Activated CD8-positive, alpha-beta memory T cell treated with anti-CD3 and anti-CD28 coated beads, Interleukin-2, amount 50 U/mL, for 24 hours (primary cell): Measurements from ENCODE around the gene CHMP6.

Experiments used
- DNase-seq: peaks from one replicate; pipeline ENCODE4 v3.0.0-alpha.2; 2020; ENCODE audit errors: extremely low read depth

The CHMP6 gene

DNA sequence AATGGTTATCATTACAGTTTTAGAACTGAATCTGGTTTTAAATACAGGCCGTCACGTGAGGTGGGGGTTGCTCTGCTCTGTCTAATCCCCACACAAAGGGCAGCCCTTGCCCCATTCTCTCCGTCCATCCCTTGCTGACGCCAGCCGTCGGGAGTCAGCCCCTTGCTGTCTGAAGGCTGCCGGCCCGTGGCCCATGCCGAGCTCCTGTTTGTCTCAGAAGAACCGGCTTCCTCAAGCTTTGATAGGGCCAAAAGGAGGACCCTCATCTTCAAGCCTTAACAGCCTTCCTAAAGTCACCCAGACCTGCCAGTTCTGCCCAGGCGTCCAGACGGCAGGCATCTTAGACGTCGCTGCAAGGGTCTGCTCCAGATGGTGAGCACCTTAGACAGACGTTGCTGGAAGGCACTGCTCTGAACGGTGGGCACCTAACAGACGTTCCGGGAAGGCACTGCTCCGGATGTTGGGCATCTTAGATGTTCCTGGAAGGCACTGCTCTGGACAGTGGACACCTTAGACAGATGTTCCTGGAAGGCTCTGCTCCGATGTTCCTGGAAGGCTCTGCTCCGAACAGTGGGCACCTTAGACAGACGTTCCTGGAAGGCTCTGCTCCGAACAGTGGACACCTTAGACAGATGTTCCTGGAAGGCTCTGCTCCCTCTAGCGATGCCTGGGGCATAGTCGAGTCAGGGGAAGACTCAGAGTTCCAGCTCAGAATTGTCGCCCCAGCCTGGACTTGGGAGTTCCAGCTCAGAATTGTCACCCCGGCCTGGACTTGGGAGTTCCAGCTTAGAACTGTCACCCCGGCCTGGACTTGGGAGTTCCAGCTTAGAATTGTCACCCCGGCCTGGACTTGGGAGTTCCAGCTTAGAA is 35.1 kb upstream of the CHMP6 start:
- DNase-seq = no peak

GRCh38 chr17:80957461-80957941 is 34.1 kb upstream of the CHMP6 start:
- no peak for DNase-seq

DNA sequence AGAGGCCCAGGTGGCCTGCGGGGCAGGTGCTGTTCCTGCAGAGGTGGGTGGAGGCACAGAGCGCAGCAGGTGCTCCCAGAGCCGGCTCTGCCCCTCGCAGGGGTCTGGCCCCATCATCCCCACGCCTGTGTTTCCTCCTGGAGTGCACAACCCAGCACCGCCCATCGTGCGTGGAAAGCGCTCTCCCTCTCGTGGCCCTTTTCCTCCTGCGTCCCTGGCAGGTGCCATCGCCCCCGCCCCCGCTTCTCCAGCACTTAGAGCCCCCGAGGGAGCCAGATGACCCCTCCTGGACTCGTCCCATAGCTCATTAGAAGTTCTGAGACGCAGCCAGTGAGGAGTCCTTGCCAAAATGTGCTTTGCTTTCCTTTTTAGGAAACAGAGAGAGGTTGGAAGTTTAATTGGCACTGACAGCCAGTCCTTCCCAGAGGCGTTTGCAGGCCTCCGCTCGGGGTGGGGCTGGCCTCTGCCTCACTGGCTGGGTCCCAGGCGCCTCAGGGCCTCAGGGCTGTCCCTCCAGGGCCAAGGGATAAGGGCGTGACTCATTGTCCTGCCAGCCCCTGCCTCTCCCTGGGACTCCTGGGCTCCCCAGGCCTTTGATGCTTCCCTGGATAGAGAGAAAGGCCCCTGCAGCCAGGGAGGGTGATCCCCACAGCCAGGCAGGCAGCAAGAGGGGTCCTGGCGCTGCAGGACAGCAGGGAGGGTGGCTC is 32.2 kb upstream of the CHMP6 start:
- no peak for DNase-seq

- DNase-seq = no peak
Measured at GRCh38 chr17:80960037-80960796, 31.4 kb upstream of the CHMP6 start.

DNA sequence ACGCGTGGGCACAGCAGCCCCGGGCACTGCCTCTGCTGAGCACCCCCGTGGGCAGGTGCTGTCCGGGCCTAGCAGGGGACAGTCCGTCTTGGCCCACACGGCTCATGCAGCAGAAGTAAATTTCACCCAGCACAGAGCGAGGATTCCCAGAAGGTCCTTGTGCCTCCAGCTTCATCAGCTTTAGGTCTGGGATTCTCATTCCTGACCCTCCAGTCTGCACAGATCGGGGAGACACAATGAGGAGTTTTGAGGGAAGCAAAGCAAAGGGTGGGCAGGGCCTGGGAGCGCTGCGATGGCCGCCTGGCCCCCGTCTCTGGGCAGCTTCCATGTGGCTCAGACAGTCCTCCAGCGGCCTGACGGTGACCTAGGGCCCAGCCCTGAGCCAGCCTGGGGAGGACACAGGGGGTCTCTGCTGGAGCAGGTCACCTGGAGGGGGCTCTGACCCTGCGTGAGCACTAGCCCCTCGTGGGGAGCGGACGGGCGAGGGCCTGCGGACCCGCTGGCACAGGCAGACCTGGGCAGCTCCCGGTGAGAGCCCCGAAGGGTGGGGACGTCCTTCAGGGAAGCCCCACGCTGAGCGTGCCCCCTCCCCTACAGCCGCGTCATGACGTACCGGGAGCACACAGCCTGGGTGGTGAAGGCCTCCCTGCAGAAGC is 30.7 kb upstream of the CHMP6 start:
- DNase-seq = no peak

DNA sequence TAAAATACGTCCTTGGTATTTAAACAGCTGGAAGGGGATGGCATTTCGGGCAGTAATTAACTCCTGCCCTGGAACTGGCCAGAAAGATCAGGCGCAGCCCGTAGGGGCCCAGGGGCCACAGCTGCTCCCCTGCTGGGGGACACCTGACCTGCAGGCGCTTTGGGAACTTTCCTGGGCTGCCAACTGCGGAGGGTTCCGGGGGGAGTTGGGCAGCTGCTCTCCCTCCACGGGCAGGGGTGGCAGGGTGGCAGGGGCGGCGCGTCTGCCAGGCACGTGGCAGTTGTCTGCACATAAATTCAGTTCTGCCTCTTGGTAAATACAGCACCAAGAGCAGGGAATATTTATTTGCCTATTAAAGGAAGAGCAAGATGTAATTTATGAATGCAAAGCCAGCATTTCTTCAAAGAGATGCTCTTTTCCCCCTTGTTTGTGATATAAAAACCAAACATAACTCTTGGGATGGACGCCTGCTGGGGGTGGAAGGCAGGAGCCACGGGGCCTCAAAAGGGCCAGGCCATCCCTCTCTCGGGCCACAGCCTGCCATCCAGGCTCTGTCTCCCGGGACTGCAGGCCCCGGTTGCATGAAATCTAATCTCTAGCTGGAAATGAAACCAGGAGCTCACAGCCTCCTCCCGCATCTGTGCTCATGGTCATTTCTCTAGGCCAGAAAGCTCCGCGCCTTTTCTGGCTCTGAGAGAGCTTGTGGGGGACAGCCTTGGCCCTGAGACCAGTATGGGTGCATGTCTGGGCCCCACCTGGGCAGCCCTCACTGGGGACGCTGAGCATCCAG is 29.9 kb upstream of the CHMP6 start:
- DNase-seq = no peak

- no peak for DNase-seq
Measured at GRCh38 chr17:80962356-80963329, 29.0 kb upstream of the CHMP6 start.

GRCh38 chr17:80963812-80964543 is 27.7 kb upstream of the CHMP6 start:
- DNase-seq = no peak

- no peak for DNase-seq
Measured at GRCh38 chr17:80964544-80964856, 27.1 kb upstream of the CHMP6 start.

DNA sequence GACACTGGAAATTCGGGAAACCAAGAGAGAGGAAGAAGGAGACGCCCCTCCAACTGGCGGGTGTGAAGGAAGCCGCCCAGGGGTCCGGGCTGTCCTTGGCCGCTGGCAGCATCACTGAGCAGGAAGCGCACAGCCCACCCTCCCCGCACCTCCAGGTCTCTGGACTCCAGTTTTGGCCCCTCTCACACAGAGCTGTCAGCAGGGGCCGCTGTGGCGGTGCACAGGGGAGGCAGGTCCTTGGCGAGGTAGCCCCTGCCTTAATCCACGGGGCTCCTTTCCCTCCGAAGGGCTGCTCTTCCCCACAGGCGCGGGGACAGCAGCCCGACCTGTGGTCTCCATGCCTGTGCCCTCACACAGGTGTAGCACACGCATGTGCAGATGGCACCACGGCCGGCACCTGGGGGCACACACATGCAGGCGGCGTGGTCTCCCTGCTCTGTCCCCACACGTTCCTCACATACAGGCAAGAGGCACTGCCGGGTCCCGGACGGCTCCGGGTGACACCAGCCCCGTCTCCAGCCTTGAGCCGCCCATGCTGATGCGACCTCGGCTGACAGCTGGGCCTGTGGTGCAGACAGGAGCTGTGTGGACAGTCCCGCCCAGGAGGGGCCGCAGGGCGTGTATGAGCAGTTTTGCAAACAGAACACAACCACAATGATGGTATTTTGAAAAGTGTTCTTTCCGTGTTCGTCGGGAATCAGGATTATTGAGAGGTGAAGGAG is 26.6 kb upstream of the CHMP6 start:
- DNase-seq = no peak

GRCh38 chr17:80965606-80966005 is 26.0 kb upstream of the CHMP6 start:
- no peak for DNase-seq

DNA sequence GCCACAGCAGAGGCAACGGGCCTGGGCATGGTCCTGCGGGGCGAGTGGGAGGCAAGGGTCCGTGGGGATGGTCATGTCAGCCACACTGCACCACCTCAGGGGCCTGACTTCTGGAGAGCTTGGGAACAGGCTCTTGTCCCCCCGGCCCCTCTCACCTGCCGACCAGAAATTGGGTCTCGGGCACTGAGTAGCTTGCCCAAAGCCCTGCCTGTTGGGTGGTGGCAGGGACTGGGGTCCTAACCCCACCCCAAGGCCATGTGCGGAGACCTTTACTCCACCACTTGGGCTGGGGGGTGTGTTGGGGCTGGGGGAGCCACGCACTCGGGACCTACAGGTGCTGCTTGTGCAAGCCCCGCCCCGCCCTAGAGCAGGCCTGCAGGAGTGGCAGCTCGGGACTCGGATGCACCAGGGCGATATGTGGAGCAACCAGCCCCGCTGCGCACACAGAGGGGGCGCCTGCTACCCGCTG is 24.2 kb upstream of the CHMP6 start:
- no peak for DNase-seq

DNA sequence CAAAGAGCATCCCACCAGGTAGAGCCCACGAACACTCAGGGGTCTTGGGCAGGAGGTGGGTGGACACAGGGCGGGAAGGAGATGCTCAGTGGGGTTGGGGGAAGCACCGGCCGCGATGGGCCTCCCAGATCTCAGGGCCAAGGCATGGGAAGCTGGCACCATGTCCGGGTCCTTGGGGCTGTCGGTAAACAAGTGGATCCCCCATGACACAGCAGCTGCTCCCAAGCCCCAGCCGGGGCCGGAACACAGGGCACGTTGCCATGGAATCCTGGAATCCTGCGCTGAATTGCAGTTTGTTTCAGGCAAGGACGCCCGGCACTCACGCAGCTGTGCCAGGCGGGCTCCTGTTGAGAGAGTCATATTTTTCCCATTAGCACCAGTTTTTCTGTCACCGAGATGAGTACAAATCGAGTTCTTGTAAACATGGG is 23.0 kb upstream of the CHMP6 start:
- DNase-seq = no peak

DNA sequence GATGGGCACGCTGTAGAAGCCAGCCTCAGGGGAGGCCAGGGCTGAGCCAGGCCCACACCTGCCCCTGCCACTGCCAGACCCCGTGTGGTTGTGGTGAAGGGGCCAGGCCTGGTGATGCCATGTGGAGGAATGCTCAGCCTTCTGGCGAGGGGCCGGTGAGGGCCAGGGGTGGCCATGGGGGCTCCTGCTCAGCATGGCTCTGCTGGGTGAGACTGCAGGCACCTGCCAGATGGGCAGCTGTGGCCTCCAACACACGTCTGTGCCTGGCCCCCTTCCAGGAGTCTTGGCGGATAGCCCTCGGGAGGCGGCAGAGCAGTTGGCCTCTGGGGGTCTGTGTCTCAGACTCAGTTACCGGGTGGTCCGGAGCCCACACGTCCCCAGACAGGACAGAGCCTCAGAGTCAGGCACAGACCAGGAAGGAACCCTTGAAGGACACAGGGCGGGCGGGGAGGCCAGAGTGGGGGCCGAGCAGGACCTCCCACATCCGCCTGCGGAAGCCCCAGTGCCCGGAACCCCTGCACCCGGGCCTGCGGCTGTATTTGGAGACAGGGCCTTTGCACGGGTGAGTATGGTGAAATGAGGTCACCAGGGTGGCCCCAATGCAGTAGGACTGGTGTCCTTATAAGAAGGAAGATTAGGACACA is 22.5 kb upstream of the CHMP6 start:
- DNase-seq = no peak

- no peak for DNase-seq
Measured at GRCh38 chr17:80969674-80970043, 22.0 kb upstream of the CHMP6 start.

DNA sequence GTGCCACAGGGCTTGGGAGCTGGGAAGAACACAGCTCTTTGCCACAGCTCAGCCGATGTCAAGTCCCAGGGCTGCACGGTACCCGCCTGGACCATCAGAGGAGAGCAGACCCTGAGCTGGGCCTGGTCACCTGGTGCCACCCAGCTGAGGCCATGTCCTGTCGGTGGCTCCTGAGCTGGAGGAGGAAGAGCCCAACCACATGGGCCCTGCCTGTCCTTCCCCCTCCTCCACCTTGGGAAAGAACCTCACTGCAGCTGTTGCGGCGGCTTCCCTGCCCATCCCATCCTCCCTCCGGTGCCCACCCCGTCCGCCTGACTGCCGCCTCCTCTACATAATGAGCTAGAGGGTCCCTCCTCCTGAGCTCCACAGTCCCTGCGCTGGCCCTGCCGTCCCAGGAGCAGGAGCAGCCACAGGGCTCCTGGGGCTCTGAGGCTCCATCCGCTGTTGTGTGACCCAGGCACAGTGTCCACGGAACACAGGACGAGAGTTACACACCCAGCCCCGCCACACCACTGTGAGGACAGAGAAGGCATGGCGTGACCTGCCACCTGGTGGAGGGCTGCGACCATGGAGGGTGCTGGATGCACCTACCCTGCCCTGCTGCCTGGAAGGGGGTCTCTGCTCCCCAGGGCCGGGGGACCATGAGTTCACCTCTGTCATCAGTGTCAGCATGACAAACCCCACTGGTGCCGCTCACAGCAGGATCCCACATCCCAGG is 21.4 kb upstream of the CHMP6 start:
- no peak for DNase-seq
